ENCODE results near the gene SAP30L.

- TF ChIP-seq, protein P1, sequence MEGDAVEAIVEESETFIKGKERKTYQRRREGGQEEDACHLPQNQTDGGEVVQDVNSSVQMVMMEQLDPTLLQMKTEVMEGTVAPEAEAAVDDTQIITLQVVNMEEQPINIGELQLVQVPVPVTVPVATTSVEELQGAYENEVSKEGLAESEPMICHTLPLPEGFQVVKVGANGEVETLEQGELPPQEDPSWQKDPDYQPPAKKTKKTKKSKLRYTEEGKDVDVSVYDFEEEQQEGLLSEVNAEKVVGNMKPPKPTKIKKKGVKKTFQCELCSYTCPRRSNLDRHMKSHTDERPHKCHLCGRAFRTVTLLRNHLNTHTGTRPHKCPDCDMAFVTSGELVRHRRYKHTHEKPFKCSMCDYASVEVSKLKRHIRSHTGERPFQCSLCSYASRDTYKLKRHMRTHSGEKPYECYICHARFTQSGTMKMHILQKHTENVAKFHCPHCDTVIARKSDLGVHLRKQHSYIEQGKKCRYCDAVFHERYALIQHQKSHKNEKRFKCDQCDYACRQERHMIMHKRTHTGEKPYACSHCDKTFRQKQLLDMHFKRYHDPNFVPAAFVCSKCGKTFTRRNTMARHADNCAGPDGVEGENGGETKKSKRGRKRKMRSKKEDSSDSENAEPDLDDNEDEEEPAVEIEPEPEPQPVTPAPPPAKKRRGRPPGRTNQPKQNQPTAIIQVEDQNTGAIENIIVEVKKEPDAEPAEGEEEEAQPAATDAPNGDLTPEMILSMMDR (IDR thresholded peaks at IDR 0.05), result no peak
- TF ChIP-seq POLR2AphosphoS5 (IDR thresholded peaks at IDR 0.05) (no peak), POLR2A (IDR thresholded peaks at IDR 0.05) (no peak), EP300 (IDR thresholded peaks at IDR 0.05; ENCODE audit: low read depth) (no peak)
Observed at GRCh38 chr5:154451957-154452356, 6.2 kb downstream of the SAP30L start.

All from transverse colon (tissue), 4 donors.